ENCODE data around the gene PPP1R27. TPM values are rescaled to one million over a fixed set of nuclear protein-coding genes. Genes with fewer than 3 reads are reported as not detected.
"Not testable (repeated sequence)": the region's sequence is repeated elsewhere in the genome, so short reads cannot be mapped to it uniquely, and the experiment has no call there.

The PPP1R27 gene
- polyA plus RNA-seq, 1 experiment = not detected

DNA sequence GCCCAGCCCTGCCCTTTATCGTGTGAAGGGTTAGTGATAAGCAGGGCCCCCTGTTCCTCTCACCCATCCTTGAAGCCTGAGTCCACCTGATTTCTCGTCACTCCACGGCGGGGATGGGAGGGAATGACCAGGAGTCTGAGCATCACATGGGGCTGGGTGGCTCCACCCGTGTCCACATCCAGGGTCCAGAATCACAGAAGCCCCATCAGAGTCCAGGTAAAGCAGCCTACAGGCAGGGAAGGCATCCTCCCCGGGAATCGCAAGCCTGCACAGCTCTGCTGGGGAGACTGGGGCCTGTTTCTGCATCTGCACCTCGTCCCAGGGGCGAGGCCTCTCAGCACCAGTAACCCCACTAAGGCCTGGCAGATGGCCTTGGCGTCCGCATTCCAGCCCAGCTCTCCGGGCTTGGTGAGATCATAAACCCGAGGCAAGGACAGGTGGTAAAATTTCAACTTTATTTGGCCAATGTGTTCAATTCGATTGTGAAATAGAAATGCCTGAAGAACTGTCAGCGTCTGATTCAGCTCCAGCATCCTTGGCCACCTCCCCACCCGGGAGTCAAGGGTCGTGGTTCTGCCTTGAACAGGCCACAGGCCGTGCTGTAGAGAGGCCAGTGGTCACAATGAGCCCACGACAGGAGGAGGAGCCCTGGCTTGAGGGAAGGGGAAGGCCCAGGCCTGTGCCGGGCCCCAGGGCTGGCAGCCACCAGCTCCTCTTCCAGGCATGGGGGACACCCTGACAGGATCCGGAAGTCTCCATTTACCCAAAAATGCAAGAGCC, 8.1 kb upstream of the PPP1R27 start:
- CTCF ChIA-PET = interaction anchor here (1.0 kb wide), 1 partner anchor 17 kb away, joined by 3 read pairs; no protein-coding TSS in a partner anchor
- TF ChIP-seq, protein P1, sequence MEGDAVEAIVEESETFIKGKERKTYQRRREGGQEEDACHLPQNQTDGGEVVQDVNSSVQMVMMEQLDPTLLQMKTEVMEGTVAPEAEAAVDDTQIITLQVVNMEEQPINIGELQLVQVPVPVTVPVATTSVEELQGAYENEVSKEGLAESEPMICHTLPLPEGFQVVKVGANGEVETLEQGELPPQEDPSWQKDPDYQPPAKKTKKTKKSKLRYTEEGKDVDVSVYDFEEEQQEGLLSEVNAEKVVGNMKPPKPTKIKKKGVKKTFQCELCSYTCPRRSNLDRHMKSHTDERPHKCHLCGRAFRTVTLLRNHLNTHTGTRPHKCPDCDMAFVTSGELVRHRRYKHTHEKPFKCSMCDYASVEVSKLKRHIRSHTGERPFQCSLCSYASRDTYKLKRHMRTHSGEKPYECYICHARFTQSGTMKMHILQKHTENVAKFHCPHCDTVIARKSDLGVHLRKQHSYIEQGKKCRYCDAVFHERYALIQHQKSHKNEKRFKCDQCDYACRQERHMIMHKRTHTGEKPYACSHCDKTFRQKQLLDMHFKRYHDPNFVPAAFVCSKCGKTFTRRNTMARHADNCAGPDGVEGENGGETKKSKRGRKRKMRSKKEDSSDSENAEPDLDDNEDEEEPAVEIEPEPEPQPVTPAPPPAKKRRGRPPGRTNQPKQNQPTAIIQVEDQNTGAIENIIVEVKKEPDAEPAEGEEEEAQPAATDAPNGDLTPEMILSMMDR (IDR thresholded peaks at IDR 0.05; ENCODE audit: insufficient read depth, low read depth, low read length) = no peak
- POLR2A ChIA-PET = interaction anchor here (0.5 kb wide), 1 partner anchor 14 kb away, joined by 14 read pairs; no protein-coding TSS in a partner anchor
- no peak for DNase-seq (ENCODE audit: low read depth)
- Histone ChIP-seq H3K27me3 (ENCODE audit: control insufficient read depth, insufficient read depth, low read length) (no peaks in the 10 kb centered on the region), H3K36me3 (ENCODE audit: control insufficient read depth, insufficient read depth, low read length) (peaks cover 42% of the 10 kb centered on the region), H3K4me3 (ENCODE audit: low read depth, low read length) (no peak overlapping the region)

GRCh38 chr17:81842378-81842724, 7.5 kb upstream of the PPP1R27 start:
- TF ChIP-seq, protein P1 (IDR thresholded peaks at IDR 0.05; ENCODE audit: insufficient read depth, low read depth, low read length) = no peak
- ChIA-PET POLR2A (no interaction called here), CTCF (no interaction called here)
- Histone ChIP-seq H3K4me3 (ENCODE audit: low read depth, low read length) (no peak overlapping the region), H3K36me3 (ENCODE audit: control insufficient read depth, insufficient read depth, low read length) (peaks cover 40% of the 10 kb centered on the region), H3K27me3 (ENCODE audit: control insufficient read depth, insufficient read depth, low read length) (no peaks in the 10 kb centered on the region)
- DNase-seq (ENCODE audit: low read depth) = no peak

GRCh38 chr17:81841866-81842265, 7.0 kb upstream of the PPP1R27 start:
- no peak for DNase-seq (ENCODE audit: low read depth)
- CTCF ChIA-PET = no interaction called here
- H3K36me3 ChIP-seq (ENCODE audit: control insufficient read depth, insufficient read depth, low read length) = peaks cover 36% of the 10 kb centered on the region
- TF ChIP-seq, protein P1 (IDR thresholded peaks at IDR 0.05; ENCODE audit: insufficient read depth, low read depth, low read length) = no peak
- POLR2A ChIA-PET = no interaction called here
- no peak overlapping the region for H3K4me3 ChIP-seq (ENCODE audit: low read depth, low read length)
- H3K27me3 ChIP-seq (ENCODE audit: control insufficient read depth, insufficient read depth, low read length) = no peaks in the 10 kb centered on the region

- CTCF ChIA-PET = no interaction called here
- TF ChIP-seq, protein P1 (IDR thresholded peaks at IDR 0.05; ENCODE audit: insufficient read depth, low read depth, low read length) = no peak
- Histone ChIP-seq H3K36me3 (ENCODE audit: control insufficient read depth, insufficient read depth, low read length) (peaks cover 29% of the 10 kb centered on the region), H3K27me3 (ENCODE audit: control insufficient read depth, insufficient read depth, low read length) (no peaks in the 10 kb centered on the region), H3K4me3 (ENCODE audit: low read depth, low read length) (no peak overlapping the region)
- DNase-seq (ENCODE audit: low read depth) = no peak
- POLR2A ChIA-PET = no interaction called here
Measured at GRCh38 chr17:81840826-81841778, 6.3 kb upstream of the PPP1R27 start.

DNA sequence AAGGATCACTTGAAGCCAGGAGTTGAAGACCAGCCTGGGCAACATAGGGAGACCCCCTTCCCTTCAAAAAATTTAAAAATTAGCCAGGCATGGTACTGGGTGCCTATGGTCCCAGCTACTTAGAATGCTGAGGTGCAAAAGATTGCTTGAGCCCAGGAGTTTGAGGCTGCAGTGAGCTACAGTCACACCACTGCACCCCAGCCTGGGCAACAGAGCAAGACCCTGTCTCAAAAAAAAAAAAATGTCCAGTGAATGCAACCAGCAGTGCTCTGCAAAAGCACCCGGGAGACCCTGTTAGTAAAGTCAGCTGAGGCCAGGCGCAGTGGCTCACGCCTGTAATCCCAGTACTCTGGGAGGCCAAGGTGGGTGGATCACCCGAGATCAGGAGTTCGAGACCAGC, 5.2 kb upstream of the PPP1R27 start:
- peaks cover 20% of the 10 kb centered on the region for H3K36me3 ChIP-seq (ENCODE audit: control insufficient read depth, insufficient read depth, low read length)
- DNase-seq (ENCODE audit: low read depth); POLR2A ChIA-PET; CTCF ChIA-PET; H3K27me3 ChIP-seq (ENCODE audit: control insufficient read depth, insufficient read depth, low read length); H3K4me3 ChIP-seq (ENCODE audit: low read depth, low read length): not testable (repeated sequence)
